Inflammatory macrophage treated with lipopolysaccharide for 4 hours (primary cell): ENCODE measurements around the gene FAF1.
"Not testable (repeated sequence)": the region's sequence is repeated elsewhere in the genome, so short reads cannot be mapped to it uniquely, and the experiment has no call there.

Experiments
- DNase-seq: peaks from one replicate; pipeline ENCODE4 v3.0.0-alpha.2; 2020

The FAF1 gene

GRCh38 chr1:50901872-50902271 lies 58.2 kb downstream of the FAF1 start:
- DNase-seq: peak; percentile 3

- DNase-seq: no peak
These were observed 61.3 kb downstream of the FAF1 start for GRCh38 chr1:50898773-50899172.

GRCh38 chr1:50894340-50894739 lies 65.7 kb downstream of the FAF1 start:
- no peak for DNase-seq

GRCh38 chr1:50893466-50893865 lies 66.6 kb downstream of the FAF1 start:
- no peak for DNase-seq

- not testable (repeated sequence) for DNase-seq
These were observed 72.5 kb downstream of the FAF1 start for GRCh38 chr1:50887555-50887954.

GRCh38 chr1:50880373-50880772 lies 79.7 kb downstream of the FAF1 start:
- no peak for DNase-seq

- no peak for DNase-seq
These were observed 80.9 kb downstream of the FAF1 start for GRCh38 chr1:50879137-50879536.

- DNase-seq: no peak
These were observed 81.6 kb downstream of the FAF1 start for GRCh38 chr1:50878434-50878833.

- DNase-seq: peak; percentile 13
These were observed 82.4 kb downstream of the FAF1 start for GRCh38 chr1:50877641-50878040.

GRCh38 chr1:50873458-50874187 lies 86.4 kb downstream of the FAF1 start:
- DNase-seq: peak; percentile 83

GRCh38 chr1:50864845-50865244 lies 95.2 kb downstream of the FAF1 start:
- DNase-seq: not testable (repeated sequence)

- DNase-seq: no peak
These were observed 98.3 kb downstream of the FAF1 start for GRCh38 chr1:50861772-50862171.

GRCh38 chr1:50860702-50861101 lies 99.4 kb downstream of the FAF1 start:
- DNase-seq: no peak

- no peak for DNase-seq
These were observed 99.8 kb downstream of the FAF1 start for GRCh38 chr1:50860256-50860655.

GRCh38 chr1:50859657-50860056 lies 100.4 kb downstream of the FAF1 start:
- DNase-seq: no peak

- no peak for DNase-seq
These were observed 101.3 kb downstream of the FAF1 start for GRCh38 chr1:50858761-50859160.

- no peak for DNase-seq
These were observed 102.4 kb downstream of the FAF1 start for GRCh38 chr1:50857702-50858101.

GRCh38 chr1:50853325-50853724 lies 106.7 kb downstream of the FAF1 start:
- no peak for DNase-seq

- DNase-seq: no peak
These were observed 107.2 kb downstream of the FAF1 start for GRCh38 chr1:50852889-50853288.

GRCh38 chr1:50851466-50851865 lies 108.6 kb downstream of the FAF1 start:
- no peak for DNase-seq

- DNase-seq: no peak
These were observed 109.0 kb downstream of the FAF1 start for GRCh38 chr1:50851034-50851433.

GRCh38 chr1:50847303-50847702 lies 112.8 kb downstream of the FAF1 start:
- no peak for DNase-seq

GRCh38 chr1:50846224-50846839 lies 113.7 kb downstream of the FAF1 start:
- peak; percentile 9 for DNase-seq

GRCh38 chr1:50841791-50842387 lies 118.2 kb downstream of the FAF1 start:
- no peak for DNase-seq
